GM19328 (cell line): ENCODE data around the gene TRHDE.

Source experiments
- ATAC-seq: cut with Tn5 transposase; IDR thresholded peaks from one replicate; pipeline ENCODE4 v1.9.1; 2021; ENCODE audit warnings: mild to moderate bottlenecking, moderate library complexity; ENCODE audit not compliant: unreplicated experiment

Gene TRHDE

DNA sequence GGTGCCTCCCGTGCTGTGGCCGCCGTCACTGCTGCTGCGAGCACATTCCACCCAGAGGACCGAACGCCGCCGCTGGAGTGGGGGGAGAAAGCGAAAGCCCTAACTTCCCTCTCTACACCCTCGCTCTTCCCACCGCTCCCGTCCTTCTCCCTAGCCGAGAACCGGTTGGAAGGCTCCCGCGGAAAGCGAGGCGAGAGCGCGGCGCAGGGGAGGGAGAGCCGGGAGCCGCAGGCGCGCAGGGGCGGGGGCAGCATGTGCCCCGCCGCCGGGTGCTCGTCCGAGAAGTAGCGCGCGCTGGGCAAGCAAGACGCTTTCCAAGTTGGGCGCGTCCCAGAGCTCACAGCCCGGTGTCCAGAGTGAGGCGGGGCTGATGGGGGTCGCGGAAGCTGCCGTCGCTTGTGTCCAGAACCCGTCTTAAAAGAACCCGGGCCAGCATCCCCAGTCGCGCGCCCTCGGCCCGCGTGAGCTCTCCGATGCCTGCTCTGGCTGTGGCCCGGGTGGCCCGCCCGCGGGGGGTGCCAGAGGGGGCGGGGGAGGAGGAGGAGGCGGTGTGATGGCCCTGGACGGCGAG is at the start of gene TRHDE:
TSS of gene TRHDE (plus strand) at position 280 of the 571 bp plus-strand sequence. CDS start at position 554, 274 bp downstream.
- no peak for ATAC-seq

GRCh38 chr12:72226510-72226909 is 45.7 kb upstream of the TRHDE start:
- no peak for ATAC-seq

- no peak for ATAC-seq
Measured at GRCh38 chr12:72228424-72228823, 43.7 kb upstream of the TRHDE start.

DNA sequence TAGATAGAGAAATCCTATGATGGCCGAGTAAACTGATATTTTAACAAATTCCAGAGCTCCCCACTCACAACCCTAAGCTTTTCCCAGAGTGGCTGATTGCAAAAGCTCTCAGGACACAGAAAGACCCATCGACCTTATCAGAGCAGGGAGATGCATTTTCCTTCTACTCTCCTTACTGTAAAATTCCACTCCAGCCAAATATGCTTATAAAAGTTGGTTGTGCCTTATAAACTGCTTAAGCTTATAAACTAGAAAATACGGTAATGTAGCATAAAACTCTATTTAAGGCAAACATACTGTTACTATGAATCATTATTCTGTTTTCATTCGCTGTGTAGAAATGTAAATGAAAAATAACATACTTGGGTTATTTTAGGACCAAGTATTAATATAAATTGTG is 41.6 kb upstream of the TRHDE start:
- no peak for ATAC-seq

- ATAC-seq, result no peak
Measured at GRCh38 chr12:72234886-72235285, 37.3 kb upstream of the TRHDE start.

DNA sequence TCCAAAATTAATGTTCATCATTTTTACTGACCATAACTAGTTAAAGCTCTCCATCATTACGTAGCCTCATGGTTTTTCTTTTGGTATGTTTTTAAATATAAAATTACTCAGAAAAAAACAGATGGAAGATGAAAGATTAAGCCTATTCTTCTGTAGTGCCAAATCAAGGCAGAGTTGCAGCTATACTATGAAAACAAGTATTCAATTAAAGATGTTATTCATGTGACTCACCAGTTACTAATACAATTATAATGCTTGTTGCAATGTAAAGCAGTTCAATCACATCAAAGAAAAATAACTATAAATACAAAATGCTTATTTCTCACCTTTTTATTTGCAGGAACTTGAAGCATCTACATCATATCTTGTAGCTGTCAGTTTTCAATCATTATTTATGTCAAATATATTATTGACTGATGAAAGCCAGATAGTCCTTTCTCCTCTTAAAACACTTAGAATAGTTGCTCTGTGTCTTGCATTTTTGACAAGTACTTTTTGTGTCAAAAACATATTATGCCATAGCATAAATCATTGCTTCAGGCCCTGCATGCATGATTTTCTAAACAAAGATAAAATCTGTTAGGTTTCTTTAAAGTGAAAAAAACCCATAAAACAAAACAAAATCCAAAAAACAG is 36.0 kb upstream of the TRHDE start:
- no peak for ATAC-seq

DNA sequence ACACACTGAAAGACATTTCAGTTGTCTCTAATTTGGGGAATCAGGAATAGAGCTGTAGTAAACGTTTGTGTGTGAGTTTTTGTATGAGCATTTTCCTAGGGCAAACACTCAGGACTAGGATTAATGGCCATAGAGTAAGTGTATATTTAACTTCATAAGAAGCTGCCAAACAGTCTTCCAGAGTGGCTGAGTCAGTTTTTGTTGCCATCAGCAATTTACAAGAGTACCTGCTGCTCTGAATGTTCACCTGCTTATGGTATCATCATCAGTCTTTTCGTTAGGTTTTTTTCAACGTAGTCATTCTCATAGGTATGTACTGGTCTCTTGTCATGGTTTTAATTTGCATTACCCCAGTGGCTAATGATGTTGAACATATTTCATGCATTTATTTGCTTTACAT is 30.6 kb upstream of the TRHDE start:
- ATAC-seq, result no peak

DNA sequence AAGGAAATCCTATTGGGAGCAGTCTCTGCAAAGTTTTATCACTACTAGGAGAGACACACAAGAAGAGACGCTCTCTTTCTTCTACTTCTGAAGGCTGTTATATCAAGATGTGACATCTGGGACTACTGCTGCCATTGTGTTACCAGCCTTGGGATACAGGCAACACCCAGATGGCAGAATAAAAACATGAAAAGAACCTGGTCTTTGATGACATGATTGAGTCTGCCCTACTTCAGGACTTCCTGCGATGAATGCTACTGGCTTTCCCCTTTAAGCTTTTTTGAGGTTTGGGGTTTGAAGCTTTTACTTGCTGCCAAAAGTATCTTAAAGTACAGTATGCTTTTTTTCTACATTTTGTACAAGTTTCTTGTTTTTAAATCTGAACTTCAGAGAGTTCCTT is 29.2 kb upstream of the TRHDE start:
- ATAC-seq, result no peak

GRCh38 chr12:72246370-72246769 is 25.8 kb upstream of the TRHDE start:
- ATAC-seq, result no peak

DNA sequence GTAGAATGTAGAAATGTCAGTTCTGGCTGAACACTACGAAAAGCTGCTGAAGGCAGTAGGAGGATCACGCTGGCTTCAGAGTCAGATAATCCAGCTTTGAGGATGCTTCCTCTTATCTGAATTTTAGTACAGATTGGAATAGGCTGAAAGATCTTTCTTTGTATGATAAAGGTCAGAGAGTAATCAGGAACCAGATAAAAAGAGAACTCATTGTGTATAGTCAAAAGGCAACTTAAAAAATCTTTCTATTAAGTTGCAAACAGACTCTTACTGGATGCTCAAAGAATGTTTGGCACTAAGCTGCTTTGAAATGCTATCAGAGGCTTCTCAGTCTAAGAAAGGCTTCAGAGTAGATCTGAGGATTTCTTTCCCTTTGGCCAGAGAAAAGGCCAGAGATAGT is 21.8 kb upstream of the TRHDE start:
- no peak for ATAC-seq

- ATAC-seq, result no peak
Measured at GRCh38 chr12:72256725-72257124, 15.4 kb upstream of the TRHDE start.

DNA sequence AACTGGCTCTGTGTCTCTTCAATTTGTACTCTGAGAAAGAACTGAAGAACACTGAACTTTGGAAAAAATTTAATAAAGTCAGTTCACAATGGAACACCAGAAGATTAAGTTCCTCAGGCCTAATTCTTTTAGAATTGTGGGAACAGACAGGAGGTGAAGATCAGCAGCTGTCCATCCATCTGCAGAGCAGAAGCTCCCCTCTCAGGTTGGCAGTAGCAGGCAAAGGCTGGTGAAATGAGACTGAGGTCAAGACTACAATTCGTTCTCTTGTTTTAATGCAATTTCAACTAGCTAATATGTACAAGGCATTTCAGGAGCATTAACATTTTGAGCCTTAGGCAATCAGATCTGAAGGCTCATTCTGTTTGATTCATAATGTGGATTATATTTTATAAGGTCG is 10.3 kb upstream of the TRHDE start:
- no peak for ATAC-seq

DNA sequence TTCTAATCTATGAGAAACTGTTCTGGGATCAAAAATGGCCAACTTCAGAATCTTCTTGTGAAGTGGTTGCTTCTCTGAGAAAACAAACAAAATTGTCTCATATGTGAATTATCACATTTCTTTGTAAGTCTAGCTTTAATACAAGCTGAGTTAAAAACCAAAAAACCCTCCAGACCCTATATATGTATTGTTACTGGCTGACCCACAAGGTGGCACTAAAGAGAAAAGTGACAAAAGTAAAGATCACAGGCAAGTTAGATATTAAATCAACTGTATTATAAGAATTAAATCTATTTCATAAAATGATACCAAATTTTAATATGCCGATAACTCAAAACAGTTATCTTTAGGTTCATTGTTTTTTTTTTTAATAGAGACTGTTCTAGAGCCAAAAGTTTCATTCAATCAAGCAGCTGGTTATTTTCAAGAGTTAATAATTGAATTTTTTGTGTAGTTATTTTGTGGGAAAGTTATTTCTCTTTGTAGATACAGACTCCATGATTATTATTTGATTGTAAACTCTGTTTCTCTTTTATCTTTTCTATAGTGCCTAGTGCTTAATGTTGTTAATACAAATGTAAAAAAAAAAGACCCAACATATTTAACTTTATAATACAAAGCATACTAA is 7.5 kb upstream of the TRHDE start:
- ATAC-seq, result no peak

GRCh38 chr12:72267974-72268373 is 4.2 kb upstream of the TRHDE start:
- no peak for ATAC-seq

- ATAC-seq, result no peak
Measured at GRCh38 chr12:72268386-72268785, 3.8 kb upstream of the TRHDE start.

DNA sequence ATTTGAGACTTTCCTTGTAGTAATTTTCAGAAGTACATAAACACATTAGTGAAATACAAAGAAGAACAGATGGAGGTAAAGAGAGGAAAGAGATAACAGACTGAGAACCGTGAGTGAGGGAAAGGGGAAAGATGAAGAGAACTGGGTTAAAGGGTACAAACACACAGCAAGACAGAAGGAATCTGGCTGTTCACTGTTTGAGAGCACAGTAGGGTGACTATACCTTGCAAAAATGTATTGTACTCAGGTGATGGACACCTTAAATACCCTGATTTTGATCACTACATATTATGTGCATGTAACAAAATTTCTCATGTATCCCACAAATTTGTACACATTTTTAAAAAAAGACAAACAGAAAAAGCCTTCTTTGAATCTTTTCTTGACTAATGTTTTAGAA is 2.7 kb upstream of the TRHDE start:
- no peak for ATAC-seq

GRCh38 chr12:72270246-72270645 is 1.9 kb upstream of the TRHDE start:
- no peak for ATAC-seq

DNA sequence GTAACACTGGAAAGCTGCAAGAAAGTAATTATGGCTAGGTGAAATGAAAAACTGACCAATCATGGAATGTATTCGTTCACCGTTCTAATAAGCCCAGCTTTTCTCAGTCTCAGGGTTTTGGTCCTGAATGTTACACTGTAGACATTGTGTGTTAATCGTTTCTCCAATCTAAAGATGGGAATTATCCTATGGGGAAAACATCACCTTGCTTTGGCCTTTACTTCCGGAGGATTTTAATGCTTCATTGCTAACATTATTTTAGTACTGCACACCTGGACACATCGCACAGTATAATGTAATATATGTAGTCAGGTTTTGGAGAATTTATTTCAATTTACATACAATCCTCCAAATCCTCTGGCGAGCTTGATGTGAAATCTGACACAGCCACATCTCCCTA is 1.2 kb upstream of the TRHDE start:
- ATAC-seq, result no peak

DNA sequence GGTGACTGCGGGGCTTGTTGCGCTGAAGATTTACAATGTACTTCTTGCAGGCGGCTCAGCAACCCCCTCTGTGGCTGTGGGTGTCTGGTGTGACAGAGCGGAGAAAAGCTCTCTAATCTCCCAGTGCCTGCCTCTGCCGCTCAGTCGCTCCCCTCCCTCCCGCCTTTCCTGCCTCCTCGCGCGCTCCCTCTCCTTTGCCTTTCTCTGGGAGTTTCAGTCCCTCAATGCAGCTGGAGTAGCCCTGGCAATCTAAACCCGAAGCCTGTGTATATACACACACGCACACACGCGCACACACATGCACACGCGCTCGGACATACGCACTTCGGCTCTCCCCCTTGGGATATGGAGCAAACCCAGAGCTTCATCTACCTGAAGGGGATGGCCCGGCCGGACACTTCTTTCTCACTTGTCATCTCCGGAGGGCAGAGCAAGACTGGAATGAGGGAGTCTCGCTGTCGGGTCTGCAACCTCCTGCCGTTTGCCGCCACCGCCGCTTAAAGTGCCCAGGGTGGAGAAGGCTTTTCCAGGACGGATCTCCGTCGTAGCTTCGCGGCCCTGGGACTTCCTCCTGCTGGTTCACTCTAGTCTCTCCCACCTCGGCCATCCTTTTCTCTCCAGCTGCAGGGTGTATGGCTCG is 599 bp upstream of the TRHDE start:
- no peak for ATAC-seq

DNA sequence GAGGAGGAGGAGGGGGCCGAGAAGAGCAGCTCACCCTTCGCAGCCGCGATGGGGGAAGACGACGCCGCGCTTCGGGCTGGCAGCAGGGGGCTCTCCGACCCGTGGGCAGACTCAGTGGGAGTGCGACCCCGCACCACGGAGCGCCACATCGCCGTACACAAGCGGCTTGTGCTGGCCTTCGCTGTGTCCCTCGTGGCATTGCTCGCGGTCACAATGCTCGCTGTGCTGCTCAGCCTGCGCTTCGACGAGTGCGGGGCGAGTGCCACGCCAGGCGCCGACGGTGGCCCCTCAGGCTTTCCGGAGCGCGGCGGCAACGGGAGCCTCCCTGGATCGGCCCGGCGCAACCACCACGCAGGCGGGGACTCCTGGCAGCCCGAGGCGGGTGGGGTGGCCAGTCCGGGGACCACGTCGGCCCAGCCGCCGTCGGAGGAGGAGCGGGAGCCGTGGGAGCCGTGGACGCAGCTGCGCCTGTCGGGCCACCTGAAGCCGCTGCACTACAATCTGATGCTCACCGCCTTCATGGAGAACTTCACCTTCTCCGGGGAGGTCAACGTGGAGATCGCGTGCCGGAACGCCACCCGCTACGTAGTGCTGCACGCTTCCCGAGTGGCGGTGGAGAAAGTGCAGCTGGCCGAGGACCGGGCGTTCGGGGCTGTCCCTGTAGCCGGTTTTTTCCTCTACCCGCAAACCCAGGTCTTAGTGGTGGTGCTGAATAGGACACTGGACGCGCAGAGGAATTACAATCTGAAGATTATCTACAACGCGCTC is 745 bp downstream of the TRHDE start:
- no peak for ATAC-seq

- ATAC-seq, result no peak
Measured at GRCh38 chr12:72273499-72273837, 1.3 kb downstream of the TRHDE start.
